ENCODE measurements around the gene LAMTOR4. TPM values are rescaled to one million over a fixed set of nuclear protein-coding genes. Genes with fewer than 3 reads are reported as not detected.

LAMTOR4 gene
- total and polyA plus RNA-seq, 2 of the 13 experiments (the other 11 are each of a cell fraction or from before 2014, with no cell fraction given), result 115 to 118 TPM

DNA sequence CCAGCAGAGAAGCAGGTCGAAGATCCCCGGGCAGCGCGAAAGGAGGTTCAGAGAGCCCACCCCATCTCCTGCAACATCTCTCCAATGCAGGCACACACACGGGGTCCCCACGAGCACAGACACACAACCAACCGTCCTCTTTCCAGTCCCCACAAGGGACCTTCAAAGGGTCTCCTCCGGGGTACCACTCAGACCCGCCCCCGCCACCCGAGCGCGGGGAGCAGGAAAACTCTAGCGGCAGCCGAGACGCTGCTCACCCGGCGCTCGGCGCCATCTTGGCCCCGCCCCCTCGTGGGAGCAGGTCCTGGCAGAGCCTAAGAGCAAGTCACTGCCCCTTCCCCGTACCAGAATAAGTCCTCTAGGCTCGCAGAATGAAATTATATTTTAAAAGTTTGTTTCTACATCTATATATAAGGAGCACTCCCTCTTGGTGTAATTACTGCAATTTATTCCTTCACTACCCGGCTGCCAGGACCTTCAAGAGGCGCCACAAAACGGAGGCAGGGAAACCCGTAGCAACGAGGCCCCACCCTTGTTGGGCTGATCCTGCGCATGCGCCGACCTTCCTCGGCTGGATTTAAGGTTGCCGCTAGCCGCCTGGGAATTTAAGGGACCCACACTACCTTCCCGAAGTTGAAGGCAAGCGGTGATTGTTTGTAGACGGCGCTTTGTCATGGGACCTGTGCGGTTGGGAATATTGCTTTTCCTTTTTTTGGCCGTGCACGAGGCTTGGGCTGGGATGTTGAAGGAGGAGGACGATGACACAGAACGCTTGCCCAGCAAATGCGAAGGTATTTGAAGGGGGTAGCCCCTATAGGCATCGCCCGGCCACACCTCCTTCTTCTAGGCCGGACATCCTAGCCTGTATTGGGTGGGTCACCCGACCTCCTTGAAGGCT lies 29.4 kb upstream of the LAMTOR4 start, which contains the start of the genes CNPY4 and TAF6 (continued):
- TF ChIP-seq RORA (CRISPR knock-in tag; IDR thresholded peaks at IDR 0.05), result no peak
- TF ChIP-seq ZNF761 (CRISPR knock-in tag; conservative IDR thresholded peaks at IDR 0.05), result no peak
- no peak for TF ChIP-seq SMAD9 (CRISPR knock-in tag; IDR thresholded peaks at IDR 0.05)
- no peak for TF ChIP-seq ATM (IDR thresholded peaks at IDR 0.05; ENCODE audit: borderline replicate concordance)
- TF ChIP-seq SMARCE1 (IDR thresholded peaks at IDR 0.05; ENCODE audit: borderline replicate concordance), result no peak
- TF ChIP-seq MAFG (CRISPR knock-in tag; IDR thresholded peaks at IDR 0.05), result no peak
- peak; percentile 67; the same call in 1 of the 2 replicates for TF ChIP-seq HOXA3 (CRISPR knock-in tag; IDR thresholded peaks at IDR 0.05)
- TF ChIP-seq, protein P1, sequence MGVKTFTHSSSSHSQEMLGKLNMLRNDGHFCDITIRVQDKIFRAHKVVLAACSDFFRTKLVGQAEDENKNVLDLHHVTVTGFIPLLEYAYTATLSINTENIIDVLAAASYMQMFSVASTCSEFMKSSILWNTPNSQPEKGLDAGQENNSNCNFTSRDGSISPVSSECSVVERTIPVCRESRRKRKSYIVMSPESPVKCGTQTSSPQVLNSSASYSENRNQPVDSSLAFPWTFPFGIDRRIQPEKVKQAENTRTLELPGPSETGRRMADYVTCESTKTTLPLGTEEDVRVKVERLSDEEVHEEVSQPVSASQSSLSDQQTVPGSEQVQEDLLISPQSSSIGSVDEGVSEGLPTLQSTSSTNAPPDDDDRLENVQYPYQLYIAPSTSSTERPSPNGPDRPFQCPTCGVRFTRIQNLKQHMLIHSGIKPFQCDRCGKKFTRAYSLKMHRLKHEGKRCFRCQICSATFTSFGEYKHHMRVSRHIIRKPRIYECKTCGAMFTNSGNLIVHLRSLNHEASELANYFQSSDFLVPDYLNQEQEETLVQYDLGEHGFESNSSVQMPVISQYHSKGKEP (CRISPR knock-in tag; IDR thresholded peaks at IDR 0.05), result no peak
- no peak for TF ChIP-seq ZNF713 (CRISPR knock-in tag; IDR thresholded peaks at IDR 0.05)
- TF ChIP-seq, protein P2, sequence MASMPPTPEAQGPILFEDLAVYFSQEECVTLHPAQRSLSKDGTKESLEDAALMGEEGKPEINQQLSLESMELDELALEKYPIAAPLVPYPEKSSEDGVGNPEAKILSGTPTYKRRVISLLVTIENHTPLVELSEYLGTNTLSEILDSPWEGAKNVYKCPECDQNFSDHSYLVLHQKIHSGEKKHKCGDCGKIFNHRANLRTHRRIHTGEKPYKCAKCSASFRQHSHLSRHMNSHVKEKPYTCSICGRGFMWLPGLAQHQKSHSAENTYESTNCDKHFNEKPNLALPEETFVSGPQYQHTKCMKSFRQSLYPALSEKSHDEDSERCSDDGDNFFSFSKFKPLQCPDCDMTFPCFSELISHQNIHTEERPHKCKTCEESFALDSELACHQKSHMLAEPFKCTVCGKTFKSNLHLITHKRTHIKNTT (CRISPR knock-in tag; IDR thresholded peaks at IDR 0.05), result no peak
- TF ChIP-seq, protein P3, sequence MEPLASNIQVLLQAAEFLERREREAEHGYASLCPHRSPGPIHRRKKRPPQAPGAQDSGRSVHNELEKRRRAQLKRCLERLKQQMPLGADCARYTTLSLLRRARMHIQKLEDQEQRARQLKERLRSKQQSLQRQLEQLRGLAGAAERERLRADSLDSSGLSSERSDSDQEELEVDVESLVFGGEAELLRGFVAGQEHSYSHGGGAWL (CRISPR knock-in tag; IDR thresholded peaks at IDR 0.05), result peak; percentile 80; the same call in 1 of the 2 replicates
- no peak for TF ChIP-seq RCOR2 (CRISPR knock-in tag; IDR thresholded peaks at IDR 0.05)
- TF ChIP-seq ATF7-NPFF (CRISPR knock-in tag; IDR thresholded peaks at IDR 0.05; ENCODE audit: low read depth), result no peak
- no peak for TF ChIP-seq SMYD3 (CRISPR knock-in tag; IDR thresholded peaks at IDR 0.05)
- TF ChIP-seq KDM2A (CRISPR knock-in tag; IDR thresholded peaks at IDR 0.05; ENCODE audit: borderline replicate concordance, low read depth), result peak; percentile 77
- peak; percentile 64; the same call in 1 of the 2 replicates for TF ChIP-seq ZNF224 (CRISPR knock-in tag; IDR thresholded peaks at IDR 0.05)
- no peak for TF ChIP-seq ZNF672 (CRISPR knock-in tag; IDR thresholded peaks at IDR 0.05)
- no peak for TF ChIP-seq ZNF841 (CRISPR knock-in tag; IDR thresholded peaks at IDR 0.05; ENCODE audit: borderline replicate concordance)
